NCI-H526 treated with DMSO at 0.1 percent for 48 hours (cell line): ENCODE data around the gene HIVEP2.

Experiments used
- DNase-seq: peaks from one replicate; lab custom pipeline; 2025; lab: John Stamatoyannopoulos, UW

HIVEP2 gene

GRCh38 chr6:142914937-142915697 is 29.9 kb downstream of the HIVEP2 start:
- DNase-seq: no peak

DNA sequence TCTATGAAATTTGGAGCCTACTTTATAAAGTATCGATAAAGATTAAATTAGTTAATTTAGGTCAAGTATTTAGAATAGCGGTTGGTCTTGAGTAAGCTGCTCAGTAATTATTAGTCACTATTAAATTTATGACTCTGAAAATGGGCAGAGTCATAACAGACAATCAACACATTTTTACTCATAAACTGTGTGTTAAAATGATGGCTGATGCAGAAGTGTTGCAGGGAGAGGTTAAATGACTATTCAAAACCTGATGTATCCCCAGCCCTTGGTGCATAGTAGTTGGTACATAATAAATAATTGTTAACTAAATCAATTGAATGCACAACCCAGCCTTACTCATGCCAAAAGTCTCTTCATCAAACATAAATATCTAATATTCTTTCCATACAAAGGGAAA is 30.6 kb downstream of the HIVEP2 start:
- DNase-seq: no peak

- DNase-seq: no peak
Measured at GRCh38 chr6:142913511-142914047, 31.4 kb downstream of the HIVEP2 start.

DNA sequence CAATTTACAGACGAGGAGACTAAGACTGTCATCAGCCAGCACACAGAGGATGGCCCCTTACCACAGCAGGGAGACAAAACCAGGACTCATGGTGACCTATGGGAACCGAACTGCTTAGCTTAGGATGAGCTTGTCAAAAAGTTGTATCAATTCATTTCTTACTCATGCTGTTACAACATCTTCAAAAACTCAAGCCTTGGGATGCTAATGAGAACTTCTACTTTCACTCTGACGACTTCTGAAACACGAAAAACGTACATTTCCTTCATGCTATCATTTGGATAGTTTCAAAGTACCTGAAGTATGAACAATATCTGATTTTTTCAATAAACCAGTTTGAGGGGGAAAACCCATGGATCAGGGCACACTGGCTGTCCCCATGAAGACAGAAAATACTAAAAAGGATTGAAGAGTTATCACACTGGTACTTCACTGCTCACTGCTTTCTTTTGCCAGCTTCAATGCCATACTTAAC is 31.9 kb downstream of the HIVEP2 start:
- no peak for DNase-seq

DNA sequence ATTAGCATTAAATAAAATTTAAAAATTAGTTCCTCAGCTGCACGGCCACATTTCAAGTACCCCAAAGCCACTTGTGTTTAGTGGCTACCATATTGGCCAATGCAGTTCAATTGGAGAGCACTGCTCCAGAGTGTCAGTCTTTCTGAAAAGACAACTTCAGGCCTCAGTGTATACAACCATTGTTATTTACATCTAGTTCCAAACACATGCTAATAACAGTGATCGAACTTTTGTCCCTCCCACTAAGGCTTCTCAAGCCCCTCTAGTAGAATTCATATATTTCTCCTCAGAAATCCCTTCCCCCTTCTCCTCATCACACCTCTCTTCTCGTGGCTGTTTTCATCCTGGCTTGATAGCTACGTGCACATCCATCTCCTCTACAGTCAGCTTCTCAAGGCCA is 32.9 kb downstream of the HIVEP2 start:
- DNase-seq: no peak

DNA sequence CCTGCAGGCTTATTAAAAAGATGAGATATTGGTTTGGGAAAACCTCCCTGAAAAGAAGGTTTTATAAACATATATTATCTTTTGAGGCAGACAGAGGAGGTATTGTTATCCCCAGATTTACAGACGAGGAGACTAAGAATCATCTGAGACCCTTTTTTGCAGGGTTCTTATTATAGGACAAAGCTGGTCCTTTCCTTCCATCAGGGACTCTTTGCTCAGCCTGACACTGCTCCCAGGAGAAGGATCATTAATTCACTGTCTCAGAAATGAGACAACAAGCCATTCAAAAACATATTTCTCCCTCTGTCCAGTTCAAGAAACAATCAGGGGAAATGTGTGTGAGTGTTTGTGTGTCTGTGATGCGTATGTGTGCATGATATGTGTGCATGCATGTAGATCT is 33.5 kb downstream of the HIVEP2 start:
- no peak for DNase-seq

GRCh38 chr6:142909686-142910085 is 35.3 kb downstream of the HIVEP2 start:
- DNase-seq: no peak

- DNase-seq: no peak
Measured at GRCh38 chr6:142908235-142908634, 36.7 kb downstream of the HIVEP2 start.

DNA sequence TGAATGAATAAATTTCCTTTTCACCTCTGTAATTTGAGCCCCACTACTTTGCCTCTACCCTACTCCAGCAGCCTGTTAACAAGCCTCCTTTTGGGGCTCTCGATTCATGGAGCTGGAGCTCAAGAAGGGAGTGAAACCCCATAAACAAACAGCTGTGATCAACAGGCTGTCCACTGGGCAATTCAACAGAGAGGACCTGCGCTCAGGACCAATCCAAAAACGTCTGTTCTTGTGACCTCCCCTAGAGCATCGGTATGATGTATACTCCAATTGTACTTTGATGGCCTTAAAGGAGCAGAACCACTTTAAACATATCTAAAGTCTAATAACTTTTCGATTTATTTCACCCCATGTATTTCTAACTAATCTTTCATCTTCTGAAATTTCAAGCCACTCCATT is 37.4 kb downstream of the HIVEP2 start:
- no peak for DNase-seq

GRCh38 chr6:142906945-142907470 is 38.0 kb downstream of the HIVEP2 start:
- no peak for DNase-seq

- no peak for DNase-seq
Measured at GRCh38 chr6:142903812-142904211, 41.2 kb downstream of the HIVEP2 start.

DNA sequence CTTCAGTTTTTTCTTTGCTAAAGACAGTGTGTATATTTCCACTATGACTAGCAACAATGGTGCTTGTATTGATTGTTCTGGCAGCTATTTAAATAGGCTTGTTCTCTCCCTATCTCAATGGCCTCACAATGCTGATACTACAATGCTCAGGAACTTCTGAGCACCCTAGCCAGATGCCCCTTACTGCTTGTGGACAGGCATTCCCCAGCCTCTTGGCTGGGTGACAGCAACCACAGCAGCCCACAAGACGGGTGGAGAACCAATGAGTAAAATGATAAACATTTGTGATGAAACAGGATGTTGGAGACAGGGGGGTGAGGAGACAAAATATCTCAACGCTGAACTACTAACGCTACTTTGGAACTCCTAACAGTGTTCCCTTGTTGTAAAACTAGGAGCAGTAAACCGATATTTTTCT is 42.3 kb downstream of the HIVEP2 start:
- DNase-seq: no peak

- DNase-seq: no peak
Measured at GRCh38 chr6:142901611-142902010, 43.4 kb downstream of the HIVEP2 start.

- no peak for DNase-seq
Measured at GRCh38 chr6:142900227-142900971, 44.6 kb downstream of the HIVEP2 start.

GRCh38 chr6:142898927-142899895 is 45.8 kb downstream of the HIVEP2 start:
- no peak for DNase-seq

DNA sequence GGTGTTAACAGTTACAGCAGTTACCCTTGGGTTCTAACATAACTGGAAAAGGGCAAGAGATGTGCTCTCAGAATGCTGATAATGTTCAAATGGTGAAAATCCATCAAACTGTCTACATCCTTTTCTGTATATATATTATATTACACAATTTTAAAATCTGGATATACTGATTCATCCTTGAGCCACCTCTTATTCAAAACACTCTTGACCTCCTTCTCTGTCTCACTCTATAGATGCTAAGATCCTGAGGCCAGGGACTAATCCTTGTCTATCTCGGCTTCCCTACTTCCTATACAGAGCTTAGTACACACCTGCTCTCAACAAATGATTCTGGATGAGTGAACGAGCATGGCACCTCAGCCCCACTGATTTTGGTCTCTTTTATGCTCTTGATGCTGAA is 47.3 kb downstream of the HIVEP2 start:
- no peak for DNase-seq

DNA sequence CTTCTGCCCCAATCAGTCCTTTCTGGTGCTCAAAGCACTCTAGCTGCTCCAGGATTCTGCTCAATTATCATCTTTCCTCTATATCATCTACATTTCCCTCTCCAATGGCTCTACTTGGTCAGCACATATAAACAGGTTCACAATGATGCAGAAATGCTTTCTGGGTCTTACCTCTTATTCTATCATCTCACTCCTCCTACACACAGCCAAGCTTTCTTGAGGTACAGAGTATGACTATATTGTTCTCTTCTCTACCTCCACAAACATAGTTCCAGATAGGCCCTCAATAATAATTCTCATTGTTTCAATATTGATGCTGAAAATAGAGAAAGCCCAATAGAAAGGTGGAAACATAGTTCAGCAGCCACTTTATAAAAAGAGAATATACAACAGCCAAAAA is 48.2 kb downstream of the HIVEP2 start:
- DNase-seq: no peak

DNA sequence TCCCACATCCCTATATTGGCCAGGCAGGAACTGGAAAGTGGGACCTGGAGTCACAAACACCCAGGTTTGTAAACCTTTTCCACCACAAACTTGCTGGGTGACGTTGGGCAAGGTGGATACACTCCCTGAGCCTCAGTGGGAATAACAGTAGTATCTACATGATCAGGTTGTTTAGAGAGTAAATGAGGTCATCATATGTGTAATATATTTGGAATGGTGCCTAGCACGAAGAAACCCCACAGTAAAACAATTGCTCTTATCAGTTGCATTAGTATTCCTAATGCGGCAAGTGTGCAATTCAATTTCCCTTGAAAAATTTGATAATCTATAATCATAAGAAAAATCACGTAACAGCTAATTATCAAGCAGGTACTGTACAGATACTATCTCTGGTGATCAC is 51.9 kb downstream of the HIVEP2 start:
- no peak for DNase-seq

- DNase-seq: no peak
Measured at GRCh38 chr6:142892254-142893021, 52.5 kb downstream of the HIVEP2 start.

- no peak for DNase-seq
Measured at GRCh38 chr6:142891454-142891853, 53.5 kb downstream of the HIVEP2 start.

DNA sequence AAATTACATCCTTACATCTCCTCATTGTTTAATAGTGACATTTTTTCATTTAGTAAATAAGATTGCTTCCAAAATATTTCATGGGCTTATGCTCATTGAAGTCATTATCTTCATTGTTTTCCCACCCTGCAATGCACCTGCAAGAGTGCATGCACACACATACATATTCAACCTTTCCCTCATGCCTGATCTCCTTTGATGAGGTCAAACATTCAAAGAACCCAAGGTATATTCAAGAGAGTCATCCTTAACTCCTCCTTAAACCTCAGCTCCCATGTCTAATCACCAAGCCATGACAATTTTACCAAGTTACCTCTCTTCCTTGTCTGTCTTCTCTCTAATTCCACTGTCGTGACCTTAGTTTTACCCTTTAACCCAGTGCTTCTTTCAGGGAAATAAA is 56.5 kb downstream of the HIVEP2 start:
- DNase-seq: no peak
